ACC112 (cell line): Measurements from ENCODE around the gene PCYT1A.
"Not testable (repeated sequence)": the region's sequence is repeated elsewhere in the genome, so short reads cannot be mapped to it uniquely, and the experiment has no call there.

Source experiments
- H2AFZ ChIP-seq: fragments of 200-600 bp; sonication (generic); one replicate; pipeline ENCODE4 v1.6.0; 2017; ENCODE audit warnings: antibody characterized with exemption, low read length; ENCODE audit not compliant: unreplicated experiment
- H3K27ac ChIP-seq: fragments of 200-600 bp; sonication (generic); 2 replicates; pipeline ENCODE4 v1.5.1; 2014; ENCODE audit warnings: low read depth, mild to moderate bottlenecking, antibody characterized with exemption, low read length, moderate library complexity
- H3K27me3 ChIP-seq: fragments of 200-600 bp; sonication (generic); 2 replicates; pipeline ENCODE4 v1.6.1; 2014; ENCODE audit warnings: mild to moderate bottlenecking, antibody characterized with exemption, low read length, moderate library complexity, mixed read lengths; ENCODE audit not compliant: insufficient read depth
- H3K36me3 ChIP-seq: fragments of 200-600 bp; sonication (generic); 2 replicates; pipeline ENCODE4 v1.6.1; 2016; ENCODE audit warnings: mild to moderate bottlenecking, antibody characterized with exemption, low read length, moderate library complexity, mixed read lengths; ENCODE audit not compliant: insufficient read depth
- H3K4me1 ChIP-seq: fragments of 200-600 bp; sonication (generic); one replicate; pipeline ENCODE4 v1.6.1; 2016; ENCODE audit warnings: low read length, mixed read lengths; ENCODE audit not compliant: insufficient read depth, unreplicated experiment, control insufficient read depth
- H3K4me3 ChIP-seq: fragments of 200-600 bp; sonication (generic); 2 replicates; pipeline ENCODE4 v1.5.1; 2014; ENCODE audit warnings: mild to moderate bottlenecking, low read depth, low read length
- H3K79me2 ChIP-seq: fragments of 200-600 bp; sonication (generic); one replicate; pipeline ENCODE4 v1.6.0; 2016; ENCODE audit warnings: low read length; ENCODE audit not compliant: control insufficient read depth, unreplicated experiment, insufficient read depth

PCYT1A gene

DNA sequence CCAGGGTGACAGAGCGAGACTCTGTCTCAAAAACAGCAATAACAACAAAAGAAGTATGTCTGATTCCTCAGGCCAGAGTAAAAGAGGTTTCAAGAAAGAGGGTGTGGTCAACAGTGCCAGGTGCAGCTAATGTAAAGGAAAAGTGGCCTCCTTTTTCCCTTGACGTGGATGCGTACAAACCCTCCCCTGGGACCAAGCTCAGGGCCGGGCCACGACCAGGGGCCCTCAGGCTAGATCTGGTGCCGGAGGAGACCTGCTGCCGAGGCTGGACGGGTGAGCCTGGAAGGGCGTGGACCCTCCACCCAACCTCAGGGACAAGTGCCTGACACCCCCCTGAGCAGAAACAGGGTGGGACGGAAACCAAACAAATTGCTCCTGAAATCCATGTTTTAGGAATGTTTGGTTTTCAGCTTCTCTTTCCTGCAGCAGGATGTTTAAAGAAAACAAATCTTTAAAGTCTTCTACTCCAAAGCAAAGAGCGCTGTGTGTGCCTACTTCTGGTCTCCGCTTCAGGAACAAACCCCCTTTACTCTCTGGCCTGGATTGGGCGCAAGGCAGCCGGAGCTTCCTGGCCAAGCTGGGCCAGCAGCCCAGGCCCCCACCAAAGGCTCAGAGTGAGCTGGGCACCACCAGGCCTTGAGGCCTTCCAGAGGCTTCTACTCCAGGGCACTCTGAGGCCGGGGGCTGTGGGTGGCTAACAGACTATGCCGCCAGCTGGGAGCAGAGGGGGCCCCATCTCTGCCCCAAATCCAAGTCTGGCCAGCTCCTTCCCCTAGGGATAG lies 97.8 kb downstream of the PCYT1A start:
- no peaks in the 10 kb centered on the region for H3K79me2 ChIP-seq
- H3K27ac ChIP-seq = no peak overlapping the region
- H2AFZ ChIP-seq = no peak overlapping the region

DNA sequence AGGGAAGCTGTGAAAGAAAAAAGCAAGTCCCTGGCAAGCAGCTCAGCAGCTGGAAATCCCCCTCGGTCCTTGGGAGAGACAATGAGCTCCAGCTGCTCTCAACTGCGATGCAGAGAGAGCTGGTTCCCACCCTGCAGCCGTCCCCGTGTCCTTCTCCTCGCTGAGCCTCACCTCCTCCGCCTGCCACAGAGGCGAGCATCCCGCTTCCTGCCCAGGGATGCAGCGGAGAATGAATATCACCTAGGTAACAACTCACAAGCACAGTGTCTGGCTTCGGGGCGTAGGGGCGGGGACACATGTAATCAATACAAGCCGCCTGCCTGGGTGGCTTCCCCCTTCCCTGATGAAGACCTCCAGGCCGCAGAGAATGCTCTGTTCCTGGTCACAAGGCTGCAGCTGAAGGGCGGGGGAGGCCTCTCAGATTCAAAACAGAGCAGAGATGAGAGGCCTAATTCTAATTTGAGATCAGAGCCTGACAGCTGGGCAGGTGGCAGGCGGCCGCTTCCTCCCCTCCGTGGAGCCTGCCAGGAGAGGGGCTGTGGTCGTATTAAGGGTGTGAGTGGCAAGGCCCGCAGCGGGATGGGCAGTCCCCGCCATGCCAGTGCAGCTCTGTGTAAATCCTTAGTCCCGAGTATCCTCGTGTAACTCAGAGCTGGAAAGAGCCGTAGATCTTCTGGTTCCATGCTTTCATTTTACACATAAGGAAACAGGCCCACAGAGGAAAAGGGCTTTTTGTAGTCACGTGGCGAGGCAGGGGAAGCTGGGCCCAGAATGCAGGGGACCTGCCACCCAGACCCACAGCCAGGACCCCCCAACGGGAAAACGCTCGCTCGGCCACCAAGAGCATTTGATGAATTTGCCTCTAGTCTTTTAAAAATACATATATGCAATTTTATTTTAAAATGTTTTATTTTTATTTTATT lies 100.6 kb downstream of the PCYT1A start:
- H3K79me2 ChIP-seq = no peaks in the 10 kb centered on the region
- H3K27ac ChIP-seq = no peak overlapping the region
- H2AFZ ChIP-seq = peak overlapping the region; percentile 38
- no peaks in the 10 kb centered on the region for H3K4me1 ChIP-seq
- H3K4me3 ChIP-seq = no peak overlapping the region
- H3K36me3 ChIP-seq = no peaks in the 10 kb centered on the region
- H3K27me3 ChIP-seq = no peaks in the 10 kb centered on the region

More for the DNA sequence above, 97.8 kb downstream of the PCYT1A start:
- no peaks in the 10 kb centered on the region for H3K27me3 ChIP-seq
- H3K36me3 ChIP-seq = no peaks in the 10 kb centered on the region
- no peaks in the 10 kb centered on the region for H3K4me1 ChIP-seq
- no peak overlapping the region for H3K4me3 ChIP-seq

DNA sequence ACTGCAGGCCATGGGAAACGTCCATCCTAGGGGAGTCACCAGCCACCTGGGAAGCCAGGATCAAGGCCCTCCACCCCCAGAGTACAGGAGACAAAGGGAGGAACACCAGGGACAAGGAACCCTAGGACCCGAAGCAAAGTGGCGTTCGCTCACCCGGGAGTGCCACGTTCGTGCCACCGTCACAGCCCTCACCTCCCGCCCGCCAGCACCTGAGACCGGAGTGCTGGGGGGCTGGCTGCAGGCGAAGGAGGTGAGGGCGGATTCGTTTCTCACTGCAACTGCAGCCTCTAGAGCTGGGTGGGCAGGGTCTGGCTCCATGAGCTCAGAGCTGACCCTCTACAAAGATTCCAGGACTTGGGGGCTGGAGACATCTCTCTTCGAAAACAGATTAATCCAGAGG lies 102.6 kb downstream of the PCYT1A start:
- H2AFZ ChIP-seq = no peak overlapping the region
- H3K4me3 ChIP-seq = no peak overlapping the region
- no peaks in the 10 kb centered on the region for H3K79me2 ChIP-seq

DNA sequence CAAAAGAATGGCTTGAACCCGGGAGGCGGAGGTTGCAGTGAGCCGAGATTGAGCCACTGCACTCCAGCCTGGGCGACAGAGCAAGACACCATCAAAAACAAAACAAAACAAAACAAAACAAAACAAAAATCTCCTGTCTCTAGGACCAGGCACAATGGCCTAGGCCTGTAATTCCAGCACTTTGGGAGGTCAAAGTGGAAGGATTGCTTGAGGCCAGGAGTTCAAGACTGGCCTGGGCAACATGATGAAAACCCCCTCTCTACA lies 103.4 kb downstream of the PCYT1A start:
- not testable (repeated sequence) for H3K4me1 ChIP-seq, H3K4me3 ChIP-seq, H2AFZ ChIP-seq, H3K27ac ChIP-seq, H3K27me3 ChIP-seq, H3K79me2 ChIP-seq, H3K36me3 ChIP-seq

More for the DNA sequence above, 102.6 kb downstream of the PCYT1A start:
- H3K36me3 ChIP-seq = no peaks in the 10 kb centered on the region
- peaks cover 1% of the 10 kb centered on the region for H3K4me1 ChIP-seq
- H3K27ac ChIP-seq = no peak overlapping the region
- no peaks in the 10 kb centered on the region for H3K27me3 ChIP-seq

DNA sequence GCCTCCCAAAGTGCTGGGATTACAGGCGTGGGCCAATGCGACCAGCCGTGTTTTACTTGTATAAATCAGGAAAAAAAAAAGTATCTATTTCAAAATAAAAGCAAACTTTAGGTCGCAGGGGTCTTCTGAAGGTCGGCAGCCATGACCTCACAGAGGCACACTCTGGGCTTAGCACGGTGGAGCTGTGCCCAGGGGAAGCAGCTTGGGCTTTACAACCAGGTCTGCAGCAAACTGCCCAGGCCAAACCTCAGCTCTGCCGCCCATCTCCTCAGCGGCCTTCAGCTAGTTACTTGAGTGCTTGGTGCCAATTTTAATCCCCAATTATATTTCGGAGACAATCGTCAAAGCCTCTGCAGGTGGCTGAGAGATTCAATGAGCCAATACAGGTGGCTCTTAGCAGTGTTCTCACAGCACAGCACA lies 106.4 kb downstream of the PCYT1A start:
- no peak overlapping the region for H3K27ac ChIP-seq

DNA sequence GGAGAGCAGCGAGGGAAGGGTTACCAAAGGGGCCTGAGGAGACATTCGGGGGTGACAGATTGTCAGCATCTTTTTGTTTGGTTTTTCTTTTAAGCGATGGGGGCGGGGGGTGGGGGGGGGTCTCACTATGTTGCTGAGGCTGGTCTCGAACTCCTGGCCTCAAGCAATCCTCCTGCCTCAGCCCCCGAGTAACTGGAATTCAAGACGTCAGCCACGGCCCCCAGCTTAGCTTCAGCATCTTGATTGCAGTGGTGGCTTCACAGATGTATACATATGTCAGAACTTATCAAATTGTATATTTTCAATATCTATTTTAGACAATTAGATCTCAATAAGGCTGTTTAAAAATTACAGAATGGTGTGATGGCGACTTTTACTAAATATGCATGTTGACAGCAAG lies 107.2 kb downstream of the PCYT1A start:
- no peaks in the 10 kb centered on the region for H3K27me3 ChIP-seq
- H3K4me3 ChIP-seq = no peak overlapping the region
- H3K36me3 ChIP-seq = no peaks in the 10 kb centered on the region
- no peaks in the 10 kb centered on the region for H3K79me2 ChIP-seq
- H2AFZ ChIP-seq = no peak overlapping the region
- no peak overlapping the region for H3K27ac ChIP-seq
- H3K4me1 ChIP-seq = peaks cover 4% of the 10 kb centered on the region

More for the DNA sequence above, 106.4 kb downstream of the PCYT1A start:
- Histone ChIP-seq H3K4me3 (no peak overlapping the region), H2AFZ (no peak overlapping the region), H3K79me2 (no peaks in the 10 kb centered on the region), H3K4me1 (peaks cover 4% of the 10 kb centered on the region), H3K27me3 (no peaks in the 10 kb centered on the region), H3K36me3 (no peaks in the 10 kb centered on the region)
